Muscle of arm (tissue), 12 donors: ENCODE data around the gene PFKFB3. TPM values are rescaled to one million over a fixed set of nuclear protein-coding genes. Genes with fewer than 3 reads are reported as not detected.
"Not testable (repeated sequence)": the region's sequence is repeated elsewhere in the genome, so short reads cannot be mapped to it uniquely, and the experiment has no call there.

Experiments
- DNase-seq: peaks from one replicate; pipeline ENCODE4 v3.0.0-alpha.2; 2013
- polyA plus RNA-seq, 12 donors: library from polyadenylated mRNA; unstranded; fragments of 120-200 nt; gene quantifications; one replicate each; pipeline ENCODE4 v1.2.1, GENCODE V29; 2013; ENCODE audit not compliant: insufficient read length in 12 of 12

Gene PFKFB3
- polyA plus RNA-seq, 12 donors, result 8.8 to 26.2 (median 12.3) TPM; not detected in 1

DNA sequence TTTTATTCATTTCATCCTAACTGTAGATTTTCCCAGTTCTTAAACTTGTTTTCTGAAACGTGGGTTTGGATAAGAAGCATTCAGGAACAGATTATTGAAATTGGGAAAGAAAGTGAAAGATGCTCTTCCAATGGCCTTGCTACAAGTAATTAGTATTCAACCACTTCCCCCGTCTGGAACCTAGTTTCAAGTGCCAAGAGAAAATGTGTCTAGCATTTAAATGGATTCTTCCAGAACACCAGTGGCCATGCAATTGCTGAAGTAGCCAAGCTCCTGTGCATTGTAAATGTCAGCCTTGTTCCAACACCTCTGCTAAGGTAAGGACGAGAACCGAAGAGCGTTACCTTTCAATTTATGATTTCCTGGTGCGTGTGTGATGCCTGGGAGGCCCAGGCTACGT lies 68.2 kb downstream of the PFKFB3 start:
- DNase-seq, result no peak

DNA sequence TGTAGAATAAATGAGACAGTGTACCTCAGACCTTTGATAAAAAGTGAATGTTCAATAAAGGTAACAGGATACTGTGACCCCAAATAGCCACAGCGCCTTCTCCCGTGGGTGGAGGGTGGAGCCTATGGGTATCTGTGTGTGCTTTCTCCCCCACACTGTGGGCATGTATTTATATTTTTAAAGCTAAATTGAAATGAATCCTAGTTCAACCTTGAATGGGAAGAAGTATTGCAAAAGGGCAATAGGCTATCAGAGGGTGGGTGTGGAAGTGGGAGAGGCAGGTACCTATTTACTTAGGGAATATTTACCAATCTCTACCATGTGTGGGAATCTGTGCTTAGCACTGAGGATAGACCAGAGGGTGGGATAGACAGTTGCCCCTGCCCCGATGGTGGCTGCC lies 68.9 kb downstream of the PFKFB3 start:
- no peak for DNase-seq

DNA sequence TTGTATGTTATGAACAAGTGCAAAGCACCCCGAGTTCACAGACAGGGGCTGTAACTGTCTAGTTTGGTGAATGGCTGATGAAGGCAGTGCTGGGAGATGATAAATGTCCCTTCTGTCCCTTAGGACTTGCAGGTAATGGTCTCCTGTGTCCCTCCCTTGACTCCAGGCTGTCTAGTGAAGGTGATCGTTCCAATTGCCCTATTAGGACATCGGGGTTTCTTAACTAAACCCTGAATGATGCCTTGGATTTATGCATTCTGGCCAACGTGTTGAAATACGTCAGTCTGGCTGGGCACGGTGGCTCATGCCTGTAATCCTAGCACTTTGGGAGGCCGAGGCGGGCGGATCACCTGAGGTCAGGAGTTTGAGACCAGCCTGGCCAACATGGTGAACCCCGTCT lies 69.4 kb downstream of the PFKFB3 start:
- DNase-seq, result no peak

DNA sequence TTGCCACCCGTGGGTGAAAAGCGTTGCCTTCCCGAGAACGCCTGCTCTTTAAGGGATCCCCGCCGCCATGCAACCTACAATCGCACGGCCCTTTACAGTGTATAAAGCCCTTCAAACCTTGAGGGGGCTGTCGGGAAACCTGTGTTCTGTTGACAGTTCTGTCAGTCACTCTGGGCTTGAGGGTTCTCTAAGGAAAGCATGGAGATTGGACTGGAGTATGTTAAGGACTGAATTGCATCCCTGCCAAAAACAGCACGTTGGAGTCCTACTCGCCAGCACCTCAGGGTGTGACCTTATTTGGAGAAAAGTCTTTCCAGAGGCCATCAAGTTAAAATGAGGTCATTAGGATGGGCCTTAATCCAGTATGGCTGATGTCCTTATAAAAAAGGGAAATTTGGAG lies 70.6 kb downstream of the PFKFB3 start:
- DNase-seq, result no peak

DNA sequence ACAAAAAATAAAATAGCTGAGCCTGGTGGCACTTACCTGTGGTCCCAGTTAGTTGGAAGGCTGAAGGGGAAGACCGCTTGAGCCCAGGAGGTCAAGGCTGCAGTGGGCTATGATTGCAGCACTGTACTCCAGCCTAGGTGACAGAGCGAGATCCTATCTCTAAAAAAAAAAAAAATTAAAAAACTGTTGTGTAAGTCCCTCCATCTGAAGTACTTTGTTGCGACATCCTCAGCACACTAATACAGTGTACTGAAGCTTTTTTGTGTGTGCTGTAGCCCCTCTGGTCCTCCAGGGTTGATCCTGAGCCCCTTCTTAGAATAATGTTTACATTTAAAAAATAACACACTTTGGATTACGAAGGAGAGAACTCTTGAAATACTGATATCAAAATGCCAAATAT lies 71.3 kb downstream of the PFKFB3 start:
- DNase-seq, result no peak

DNA sequence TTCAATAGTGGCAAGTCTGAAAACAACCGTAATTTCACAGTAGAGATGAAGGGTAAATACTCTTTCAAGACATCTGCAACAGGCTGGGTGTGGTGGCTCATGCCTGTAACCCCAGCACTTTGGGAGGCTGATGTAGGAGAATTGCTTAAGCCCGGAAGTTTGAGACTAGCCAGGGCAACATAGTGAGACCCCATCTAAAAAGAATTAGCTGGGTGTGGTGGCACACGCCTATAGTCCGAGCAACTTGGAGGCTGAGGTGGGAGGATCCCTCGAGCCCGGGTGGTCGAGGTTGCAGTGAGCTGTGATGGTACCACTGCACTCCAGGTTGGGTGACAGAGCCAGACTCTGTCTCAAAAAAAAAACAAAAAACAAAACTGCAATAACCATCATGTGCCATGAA lies 71.8 kb downstream of the PFKFB3 start:
- no peak for DNase-seq

DNA sequence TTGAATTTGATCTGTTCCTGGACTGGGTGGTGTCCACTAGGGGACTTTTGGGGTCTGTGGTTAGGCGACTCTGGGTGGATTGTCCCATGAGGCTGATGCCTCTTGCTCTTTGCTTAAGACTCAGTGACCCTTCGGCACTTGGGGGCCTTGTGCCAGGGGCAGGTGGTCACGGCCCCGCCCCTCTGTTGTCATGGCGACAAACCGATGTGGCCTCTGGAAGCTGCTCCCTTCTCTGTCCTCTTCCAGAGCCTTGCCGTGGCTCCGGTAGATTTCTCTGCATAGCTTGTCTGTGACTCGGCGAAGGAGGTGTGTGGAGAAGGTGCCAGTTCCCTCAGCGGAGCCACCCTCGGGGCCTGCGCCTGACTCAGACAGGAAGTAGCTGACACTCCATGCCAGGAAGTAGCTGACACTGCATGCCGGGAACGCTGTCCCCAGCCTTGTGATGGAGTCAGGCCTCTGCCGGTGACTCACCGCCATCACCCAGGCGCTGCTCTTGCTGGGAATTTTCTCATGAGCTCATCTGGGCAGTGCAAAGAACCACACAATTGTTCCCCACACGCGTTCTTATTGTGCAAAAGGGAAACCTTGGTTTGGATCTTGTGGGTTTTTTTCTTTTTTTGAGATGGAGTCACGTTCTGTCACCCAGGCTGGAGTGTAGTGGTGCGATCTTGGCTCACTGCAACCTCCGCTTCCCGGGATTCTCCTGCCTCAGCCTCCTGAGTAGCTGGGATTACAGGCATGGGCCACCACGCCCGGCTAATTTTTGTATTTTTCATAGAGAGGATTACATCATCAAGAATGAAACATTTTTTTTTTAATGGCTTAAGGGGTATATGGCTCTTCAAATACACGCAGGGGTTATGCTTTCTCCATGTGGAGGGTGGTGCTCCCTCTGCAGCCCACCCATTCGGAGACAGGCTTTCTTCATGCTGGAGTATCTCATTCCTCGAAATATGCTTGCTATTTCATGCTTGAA lies 72.6 kb downstream of the PFKFB3 start:
- DNase-seq, result peak; percentile 35

DNA sequence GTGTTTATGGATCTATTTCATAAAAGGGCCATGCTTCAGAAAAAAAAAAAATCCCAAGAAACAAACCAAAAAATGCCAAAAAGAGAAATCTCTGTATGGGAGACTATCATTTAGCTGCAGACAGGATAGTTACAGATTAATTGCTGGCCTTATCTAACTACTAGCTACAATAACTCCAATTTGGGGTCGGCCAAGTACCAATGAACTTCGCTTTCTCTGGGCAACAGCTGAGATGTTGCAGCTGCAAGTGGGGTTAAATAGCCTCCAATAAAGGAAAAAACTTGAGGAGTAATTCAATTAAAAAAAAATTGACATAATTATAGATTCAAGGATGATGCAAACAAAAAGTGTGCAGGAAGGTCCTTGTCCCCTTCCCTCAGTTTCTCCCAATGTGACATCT lies 73.6 kb downstream of the PFKFB3 start:
- DNase-seq, result no peak

DNA sequence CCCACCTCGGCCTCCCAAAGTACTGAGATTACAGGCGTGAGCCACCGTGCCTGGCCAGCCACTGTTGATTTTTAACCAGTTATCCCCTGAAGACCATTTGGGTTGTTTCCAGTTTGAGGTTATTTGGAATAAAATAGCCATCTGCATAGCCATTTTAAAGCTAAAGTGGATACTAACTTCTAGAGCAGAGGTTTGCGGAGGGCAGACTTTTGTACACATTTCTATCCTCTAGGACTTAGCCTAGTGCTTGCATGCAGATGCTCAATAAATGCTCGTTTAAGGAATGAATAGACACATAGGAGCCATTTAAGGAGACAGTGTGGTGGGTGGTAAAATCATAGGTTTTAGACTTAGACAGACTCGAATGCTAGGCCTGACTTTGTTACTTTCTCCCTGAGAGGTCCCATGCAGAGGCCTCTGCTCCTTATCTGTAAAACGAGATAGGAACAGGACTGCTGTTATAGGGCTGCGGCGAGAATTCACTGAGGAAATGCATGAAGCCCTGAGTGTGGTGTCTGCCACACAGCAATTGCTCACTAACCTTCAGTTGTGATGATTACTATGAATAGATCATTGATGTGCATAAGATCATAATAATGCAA lies 75.9 kb downstream of the PFKFB3 start:
- DNase-seq, result no peak

DNA sequence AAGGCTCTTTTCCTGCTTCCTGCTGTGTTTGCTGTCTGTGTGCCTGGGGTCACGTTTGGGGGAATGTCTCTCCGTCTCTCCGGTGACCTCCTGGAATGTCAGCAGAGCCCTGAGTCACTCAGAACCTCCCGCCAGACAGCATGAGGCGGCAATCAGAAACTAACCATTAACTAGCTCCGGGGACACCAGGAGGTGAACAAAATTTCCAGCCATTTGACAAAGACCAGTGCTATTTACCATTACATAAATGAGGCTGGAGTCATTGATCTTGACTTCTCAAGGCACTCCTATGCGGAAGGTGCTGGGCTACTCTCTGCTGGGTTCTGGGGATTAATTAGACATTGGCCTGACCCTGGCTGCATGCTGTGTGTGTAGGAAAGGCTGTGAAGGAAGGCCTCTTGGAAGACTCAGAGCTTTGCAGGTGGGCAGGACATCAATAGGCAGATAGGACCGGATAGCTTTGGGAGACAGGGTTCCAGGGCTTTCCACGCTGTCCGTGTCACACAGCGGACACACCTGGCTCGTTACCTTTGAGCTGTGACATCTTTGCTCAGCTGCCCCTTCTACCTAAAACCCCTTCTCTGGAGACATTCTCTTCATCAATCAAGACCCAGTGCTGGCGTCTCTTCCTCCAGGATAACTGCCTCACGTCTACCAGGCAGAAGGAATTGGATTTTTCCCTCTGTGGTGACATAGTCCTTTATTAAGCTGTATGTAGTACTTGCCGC lies 77.0 kb downstream of the PFKFB3 start:
- no peak for DNase-seq

DNA sequence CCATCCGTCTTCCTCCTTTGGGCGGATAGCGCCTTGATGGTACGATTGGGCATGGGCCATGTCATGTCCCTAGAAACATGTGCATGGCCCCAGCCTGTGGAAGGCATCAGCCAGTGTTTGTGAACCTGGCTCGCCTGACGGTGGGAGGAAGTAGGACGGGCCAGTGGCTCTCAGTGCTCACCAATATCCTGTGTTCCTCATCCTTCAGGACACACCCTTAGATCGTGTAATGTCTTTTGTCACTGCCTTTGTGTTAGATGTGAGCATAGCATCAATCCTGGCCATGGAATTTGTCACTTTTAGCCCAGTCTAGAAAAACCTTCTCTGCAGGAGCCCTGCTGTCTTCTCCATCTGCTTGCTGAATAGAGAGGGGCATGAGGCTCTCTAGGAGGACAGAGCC lies 77.6 kb downstream of the PFKFB3 start:
- no peak for DNase-seq

DNA sequence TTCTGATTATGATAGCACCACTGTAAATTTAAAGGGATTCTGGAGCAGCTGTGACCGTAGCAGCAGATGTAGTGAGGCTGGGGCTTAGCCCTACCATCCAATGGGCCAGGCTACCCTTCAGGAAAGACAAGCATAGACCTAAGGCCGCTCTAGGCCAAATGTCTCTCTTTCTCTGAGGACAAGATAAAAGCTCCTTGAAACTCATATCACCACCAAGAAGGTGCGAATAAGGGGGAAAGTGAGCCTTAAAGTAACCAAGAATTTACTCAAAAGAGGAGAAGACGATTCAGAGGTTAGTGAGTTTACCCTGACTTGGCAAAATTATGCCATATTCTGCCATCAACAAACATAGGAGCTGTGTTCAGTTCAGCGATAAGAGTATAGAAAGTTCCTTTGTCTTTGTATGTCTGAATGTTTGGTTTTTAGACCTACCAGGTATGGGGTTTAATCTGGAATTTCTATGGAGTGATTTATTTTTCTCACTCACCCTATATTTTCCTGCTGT lies 79.8 kb downstream of the PFKFB3 start:
- no peak for DNase-seq

DNA sequence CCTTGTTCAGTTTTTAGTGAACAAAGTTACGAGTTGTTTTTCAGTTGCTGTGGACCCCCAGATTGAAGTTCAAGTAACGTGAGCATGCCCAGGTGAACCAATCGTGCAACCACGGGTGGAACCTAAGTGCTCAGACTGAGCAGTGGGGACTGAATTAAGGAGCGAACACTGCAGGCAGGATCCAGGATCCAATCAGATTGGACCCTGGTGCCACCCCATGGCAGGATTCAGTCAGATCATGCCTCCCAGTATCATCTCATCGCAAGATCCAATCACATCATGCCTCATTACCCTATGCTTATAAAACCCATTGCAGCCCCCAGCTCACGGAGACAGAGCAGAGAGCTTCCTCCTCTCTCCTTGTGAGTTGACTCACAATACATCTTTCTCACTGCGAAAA lies 80.9 kb downstream of the PFKFB3 start:
- DNase-seq, result no peak

DNA sequence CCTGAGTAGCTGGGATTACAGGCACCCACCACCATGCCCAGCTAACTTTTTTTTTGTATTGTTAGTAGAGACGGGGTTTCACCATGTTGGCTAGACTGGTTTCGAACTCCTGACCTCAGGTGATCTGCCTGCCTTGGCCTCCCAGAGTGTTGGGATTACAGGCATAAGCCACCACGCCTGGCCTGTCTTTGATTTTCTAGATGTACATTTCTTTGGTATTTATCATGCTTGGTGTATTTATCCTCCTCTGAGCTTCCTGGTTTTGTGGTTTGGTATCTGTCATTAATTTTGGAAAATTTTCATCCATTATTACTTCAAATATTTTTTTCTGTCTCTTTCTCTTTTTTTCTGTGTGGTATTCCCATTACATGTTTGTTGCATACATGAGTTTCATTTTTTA lies 87.9 kb downstream of the PFKFB3 start:
- not testable (repeated sequence) for DNase-seq

DNA sequence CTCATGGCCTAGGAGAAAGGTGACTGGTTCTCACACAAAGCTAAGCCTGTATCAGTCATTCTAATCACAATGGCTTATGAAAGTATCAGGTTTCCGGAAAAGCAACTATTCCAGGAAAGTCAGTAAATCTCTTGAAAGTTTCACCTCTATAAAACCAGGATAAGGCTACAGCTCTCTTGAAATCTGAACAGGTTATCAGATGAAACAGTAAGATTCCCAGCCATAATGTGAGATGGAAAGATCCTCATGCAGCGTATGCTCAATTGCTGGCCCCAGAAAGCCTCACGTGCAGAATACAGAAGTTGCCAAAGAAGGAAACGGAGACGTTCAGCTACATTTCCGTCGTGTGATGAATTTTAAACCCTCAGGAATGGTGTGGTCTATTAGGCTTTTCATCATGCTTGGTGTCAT lies 90.0 kb downstream of the PFKFB3 start:
- DNase-seq, result no peak

DNA sequence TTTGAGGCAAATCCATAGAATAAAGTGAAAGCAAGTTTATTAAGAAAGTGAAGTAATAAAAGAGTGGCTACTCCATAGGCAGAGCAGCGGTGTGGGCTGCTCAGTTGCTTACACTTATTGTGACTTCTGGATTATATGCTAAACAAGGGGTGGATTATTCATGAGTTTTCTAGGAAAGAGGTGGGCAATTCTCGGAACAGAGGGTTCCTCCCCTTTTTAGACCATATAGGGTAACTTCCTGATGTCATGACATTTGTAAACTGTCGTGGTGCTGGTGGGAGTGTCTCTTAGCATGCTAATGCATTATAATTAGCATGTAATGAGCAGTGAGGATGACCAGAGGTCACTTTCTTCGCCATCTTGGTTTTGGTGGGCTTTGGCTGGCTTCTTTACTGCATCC lies 93.7 kb downstream of the PFKFB3 start:
- not testable (repeated sequence) for DNase-seq

DNA sequence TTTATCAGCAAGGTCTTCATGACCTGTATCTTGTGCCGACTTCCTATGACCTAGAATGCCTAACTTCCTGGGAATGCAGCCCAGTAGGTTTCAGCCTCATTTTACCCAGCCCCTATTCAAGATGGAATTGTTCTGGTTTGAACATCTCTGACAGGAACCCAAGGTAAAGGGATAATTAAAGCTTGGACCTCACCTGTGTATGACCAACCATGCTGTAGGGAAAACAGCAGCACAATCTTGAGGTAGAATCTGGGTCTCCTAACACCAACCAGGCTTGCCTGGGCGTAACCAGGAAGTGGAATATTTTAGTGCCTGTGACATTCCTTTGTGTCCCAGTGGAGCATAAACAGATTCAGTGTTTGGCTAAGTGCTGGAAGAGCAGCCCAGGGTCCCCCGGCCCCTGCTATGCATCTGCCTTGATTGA lies 94.1 kb downstream of the PFKFB3 start:
- DNase-seq, result no peak

DNA sequence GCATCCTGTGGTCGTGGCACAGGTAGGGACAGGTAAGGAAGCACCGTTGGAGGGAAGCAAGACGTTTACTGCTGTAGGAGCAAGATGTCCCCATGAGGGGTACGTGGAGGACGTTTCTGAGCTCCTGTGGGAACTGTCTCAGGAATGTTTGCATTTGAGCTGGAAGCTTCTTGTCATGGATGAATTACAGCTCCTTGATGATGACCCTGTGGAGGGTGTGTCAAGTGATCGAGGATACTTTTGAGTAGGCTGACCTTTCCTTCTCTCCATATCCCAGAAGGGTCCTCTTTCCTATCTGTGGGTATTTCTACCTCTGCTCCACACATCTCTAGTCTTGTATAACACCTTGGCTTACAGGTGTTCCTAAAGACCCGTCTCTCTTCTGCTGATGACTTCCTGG lies 94.8 kb downstream of the PFKFB3 start:
- no peak for DNase-seq

DNA sequence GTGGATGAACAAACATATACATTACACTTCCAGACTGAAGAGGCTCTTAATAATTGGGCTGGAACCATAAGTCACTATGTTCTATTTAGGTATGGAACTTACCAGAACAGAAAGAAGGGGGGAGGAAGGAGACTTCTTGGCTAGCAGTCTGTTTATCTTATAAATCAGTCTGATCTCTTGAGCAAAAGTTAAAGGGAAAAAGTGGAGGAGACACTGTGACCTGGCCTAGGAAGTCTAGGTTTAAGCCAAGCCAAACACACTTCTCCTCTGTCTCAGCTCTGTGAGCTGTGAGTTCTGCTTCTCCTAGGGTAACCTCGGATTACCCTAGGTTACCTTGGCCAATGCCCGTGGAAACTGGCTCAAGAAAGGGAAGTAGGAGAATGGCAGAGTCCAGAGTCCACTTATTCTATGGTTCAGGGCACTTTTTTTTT lies 95.2 kb downstream of the PFKFB3 start:
- DNase-seq, result no peak

DNA sequence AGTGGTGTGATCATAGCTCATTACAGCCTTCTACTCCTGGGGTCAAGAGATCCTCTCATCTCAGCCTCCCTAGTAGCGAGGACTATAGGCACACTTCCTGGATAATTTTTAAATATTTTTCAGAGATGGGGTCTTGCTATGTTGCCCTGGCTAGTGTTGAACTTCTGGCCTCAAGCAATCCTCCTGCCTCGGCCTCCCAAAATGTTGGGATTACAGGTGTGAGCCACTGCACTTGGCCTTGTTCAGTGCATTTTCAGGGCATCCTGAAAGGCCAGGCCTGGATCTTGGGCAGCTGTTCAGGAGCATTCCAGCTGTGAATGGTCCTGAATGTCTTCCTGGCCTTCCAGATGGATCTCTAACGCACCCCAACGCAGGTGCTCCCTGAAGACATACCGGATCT lies 95.7 kb downstream of the PFKFB3 start:
- no peak for DNase-seq

DNA sequence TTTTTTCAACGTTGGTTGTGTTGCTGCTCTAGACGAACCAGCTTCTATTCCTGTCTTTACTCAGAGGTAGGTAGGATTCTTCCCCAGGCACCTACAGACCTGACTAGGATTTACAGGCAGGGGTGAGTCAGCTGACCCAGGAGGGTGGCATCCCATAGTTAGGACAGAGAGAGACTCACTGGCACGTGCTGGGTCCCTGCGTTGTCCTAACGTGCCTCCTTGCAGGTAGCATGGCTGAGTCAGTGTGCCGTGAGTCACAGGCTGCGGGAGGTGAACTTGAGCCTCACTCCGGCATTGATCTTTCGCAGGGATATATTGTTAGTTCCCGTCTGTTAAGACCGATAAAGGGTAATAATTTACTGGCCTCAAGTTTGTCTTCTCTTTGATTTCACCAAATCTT lies 96.5 kb downstream of the PFKFB3 start:
- DNase-seq, result no peak

DNA sequence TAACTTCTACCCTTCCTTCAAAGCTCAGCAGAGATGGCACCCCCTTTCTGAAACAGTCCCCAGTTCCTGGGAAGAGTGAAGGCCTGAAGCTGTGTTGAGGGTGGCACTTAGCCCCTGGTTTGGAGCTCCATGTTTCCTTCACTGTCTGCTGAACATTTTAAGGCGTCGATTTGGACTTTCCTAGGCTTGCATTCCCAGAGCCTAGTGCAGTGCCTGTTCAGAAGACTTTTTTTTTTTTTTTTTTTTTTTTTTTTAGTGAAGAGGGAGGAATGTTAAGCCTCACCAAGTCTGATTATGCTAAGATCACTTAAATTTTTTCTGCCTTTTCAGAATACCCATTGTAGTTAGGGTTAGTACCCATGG lies 97.0 kb downstream of the PFKFB3 start:
- no peak for DNase-seq
